Liver (tissue), 9 donors: ENCODE results near the gene BTAF1. TPM values are rescaled to one million over a fixed set of nuclear protein-coding genes. Genes with fewer than 3 reads are reported as not detected.

ENCODE experiments used
- DNase-seq: peaks from one replicate; pipeline ENCODE4 v3.0.0-alpha.2; 2017; ENCODE audit warnings: low spot score
- H3K27ac ChIP-seq, 2 donors: one replicate each; pipeline ENCODE4 v1.7.0; 2013; ENCODE audit warnings: inconsistent platforms in 2 of 2, low read length in 2 of 2, control low read depth in 1 of 2, low read depth in 1 of 2, mild to moderate bottlenecking in 1 of 2
- H3K27me3 ChIP-seq, 4 donors: one replicate each; pipeline versions ENCODE4 v1.6.1 to v1.7.0; 2013; ENCODE audit warnings: low read length in 3 of 4, inconsistent platforms in 1 of 4, mild to moderate bottlenecking in 1 of 4, moderate library complexity in 1 of 4; ENCODE audit not compliant: control insufficient read depth in 4 of 4, insufficient read depth in 4 of 4
- H3K36me3 ChIP-seq, 4 donors: one replicate each; pipeline versions ENCODE4 v1.6.1 to v1.7.0; 2013; ENCODE audit warnings: low read length in 3 of 4, mild to moderate bottlenecking in 3 of 4, low read depth in 1 of 4, moderate library complexity in 1 of 4; ENCODE audit not compliant: control insufficient read depth in 4 of 4, insufficient read depth in 3 of 4
- H3K4me1 ChIP-seq, 4 donors: one replicate each; pipeline versions ENCODE4 v1.6.1 to v1.7.0; 2013; ENCODE audit warnings: low read length in 3 of 4, mild to moderate bottlenecking in 3 of 4, moderate library complexity in 1 of 4; ENCODE audit not compliant: control insufficient read depth in 4 of 4, insufficient read depth in 4 of 4
- H3K4me3 ChIP-seq, 3 donors: one replicate each; pipeline versions ENCODE4 v1.6.1 to v1.7.0; 2013; ENCODE audit warnings: low read length in 3 of 3, control low read depth in 1 of 3, low read depth in 1 of 3, mild to moderate bottlenecking in 1 of 3
- H3K9ac ChIP-seq, 2 donors: one replicate each; pipeline ENCODE4 v1.7.0; 2013; ENCODE audit warnings: low read length in 2 of 2, mild to moderate bottlenecking in 2 of 2, moderate library complexity in 2 of 2, control low read depth in 1 of 2, low read depth in 1 of 2
- H3K9me3 ChIP-seq, 4 donors: one replicate each; pipeline versions ENCODE4 v1.6.1 to v1.7.0; 2013; ENCODE audit warnings: low read length in 3 of 4; ENCODE audit not compliant: control insufficient read depth in 4 of 4
- ATF3 ChIP-seq: IDR thresholded peaks from 2 replicates; pipeline ENCODE4 v1.6.1; 2016; ENCODE audit warnings: antibody characterized with exemption
- CTCF ChIP-seq: fragments of 150-350 bp; IDR thresholded peaks from 2 replicates; pipeline ENCODE4 v1.5.1; 2017; ENCODE audit warnings: improper control_type of control experiment, low read depth, low read length; ENCODE audit not compliant: missing input control
- EGR1 ChIP-seq, 2 donors: IDR thresholded peaks; 2 replicates each; pipeline ENCODE4 v1.6.1; 2016 to 2018; ENCODE audit warnings: antibody characterized with exemption in 2 of 2, low read depth in 2 of 2
- FOXA1 ChIP-seq: IDR thresholded peaks from 2 replicates; pipeline ENCODE4 v1.6.1; 2016; ENCODE audit warnings: antibody characterized with exemption
- FOXA2 ChIP-seq: IDR thresholded peaks from 2 replicates; pipeline ENCODE4 v1.6.1; 2016; ENCODE audit warnings: antibody characterized with exemption
- HNF4A ChIP-seq, 2 donors: conservative IDR thresholded peaks; 2 replicates each; pipeline ENCODE4 v1.6.1; 2016; ENCODE audit warnings: antibody characterized with exemption in 2 of 2, mild to moderate bottlenecking in 2 of 2
- HNF4G ChIP-seq: IDR thresholded peaks from 2 replicates; pipeline ENCODE4 v1.6.1; 2016; ENCODE audit warnings: antibody characterized with exemption
- JUND ChIP-seq, 2 donors: IDR thresholded peaks; 2 replicates each; pipeline ENCODE4 v1.6.1; 2016; ENCODE audit warnings: antibody characterized with exemption in 2 of 2
- NR2F2 ChIP-seq: IDR thresholded peaks from 2 replicates; pipeline ENCODE4 v1.6.1; 2016; ENCODE audit warnings: antibody characterized with exemption
- RAD21 ChIP-seq, 2 donors: IDR thresholded peaks; 2 replicates each; pipeline ENCODE4 v1.6.1; 2016; ENCODE audit warnings: antibody characterized with exemption in 2 of 2, mild to moderate bottlenecking in 2 of 2
- REST ChIP-seq: IDR thresholded peaks from 2 replicates; pipeline ENCODE4 v1.6.1; 2016; ENCODE audit warnings: antibody characterized with exemption, mild to moderate bottlenecking
- RXRA ChIP-seq, 2 donors: IDR thresholded peaks; 2 replicates each; pipeline ENCODE4 v1.6.1; 2017 to 2018; ENCODE audit warnings: antibody characterized with exemption in 2 of 2, mild to moderate bottlenecking in 1 of 2
- SP1 ChIP-seq: IDR thresholded peaks from 2 replicates; pipeline ENCODE4 v1.6.1; 2018; ENCODE audit warnings: antibody characterized with exemption, mild to moderate bottlenecking
- TAF1 ChIP-seq: conservative IDR thresholded peaks from 2 replicates; pipeline ENCODE4 v1.6.1; 2016; ENCODE audit warnings: antibody characterized with exemption, mild to moderate bottlenecking
- YY1 ChIP-seq: IDR thresholded peaks from 2 replicates; pipeline ENCODE4 v1.6.1; 2016; ENCODE audit warnings: antibody characterized with exemption, mild to moderate bottlenecking
- ZBTB33 ChIP-seq: IDR thresholded peaks from 2 replicates; pipeline ENCODE4 v1.6.1; 2016; ENCODE audit warnings: antibody characterized with exemption
- WGBS: extraction: QIAGEN DNeasy Blood & Tissue Kit; methylation state at CpG from one replicate; pipeline ENCODE4 v1.1.7; 2013; 5-methylcytosine and 5-hydroxymethylcytosine counted together
- polyA plus RNA-seq, 2 donors: library from polyadenylated mRNA; stranded (reverse) in 1 of 2; unstranded in 1 of 2; fragments of 200-250 nt in 1 of 2; fragments of >200 nt in 1 of 2; fragmentation: Nextera tagmentation in 1 of 2; extraction: Ambion mirVana in 1 of 2; gene quantifications; one replicate each; pipeline versions ENCODE4 v1.2.1 to v1.2.3, GENCODE V29; 2013 to 2015
- total RNA-seq, 2 donors: library from RNA; depleted of rRNA; stranded (reverse); fragments of >200 nt; gene quantifications; one replicate each; pipeline ENCODE4 v1.2.3, GENCODE V29; 2014
- TF ChIP-seq, protein P1 (sequence below): IDR thresholded peaks from 2 replicates; pipeline ENCODE4 v1.6.1; 2016; ENCODE audit warnings: antibody characterized with exemption
- donor health status: healthy.
- donor health status: healthy.
- donor health status: healthy.
- donor health status: healthy.
- donor health status: healthy.

The BTAF1 gene
- total and polyA plus RNA-seq, 4 donors, result 5.9 to 49.6 (median 18.0) TPM

- TF ChIP-seq REST (no peak), RAD21 (IDR thresholded peaks at IDR 0.05) (no peak)
Measured at GRCh38 chr10:92005978-92006377, 82.4 kb downstream of the BTAF1 start (continued).

- peaks cover under 1 to 35% (median 20%) of the 10 kb centered on the region in 4 donors for H3K36me3 ChIP-seq
- 100% methylated on average over 1 of the region's 1 CpG for WGBS
Measured at GRCh38 chr10:92009445-92009844, 85.9 kb downstream of the BTAF1 start.

More at GRCh38 chr10:92009445-92009844, 85.9 kb downstream of the BTAF1 start:
- no peak overlapping the region for H3K27ac ChIP-seq
- H3K27me3 ChIP-seq, result no peaks in the 10 kb centered on the region
- no peak overlapping the region for H3K9ac ChIP-seq
- no peak for DNase-seq
- no peaks in the 10 kb centered on the region for H3K9me3 ChIP-seq
- H3K4me3 ChIP-seq, result no peak overlapping the region
- no peak for TF ChIP-seq HNF4G
- TF ChIP-seq FOXA1, result no peak
- TF ChIP-seq REST, result no peak
- no peak for TF ChIP-seq SP1
- TF ChIP-seq ATF3, result no peak
- TF ChIP-seq HNF4A (conservative IDR thresholded peaks at IDR 0.05), result no peak
- TF ChIP-seq TAF1, result no peak
- no peak for TF ChIP-seq EGR1 (IDR thresholded peaks at IDR 0.05; ENCODE audit: low read depth in 2 of 2)
- TF ChIP-seq RXRA (IDR thresholded peaks at IDR 0.05), result no peak
- no peak for TF ChIP-seq RAD21 (IDR thresholded peaks at IDR 0.05)
- TF ChIP-seq CTCF, result no peak
- no peak for TF ChIP-seq JUND (IDR thresholded peaks at IDR 0.05)
- TF ChIP-seq ZBTB33, result no peak
- no peak for TF ChIP-seq NR2F2
- TF ChIP-seq FOXA2, result no peak
- TF ChIP-seq, protein P1, sequence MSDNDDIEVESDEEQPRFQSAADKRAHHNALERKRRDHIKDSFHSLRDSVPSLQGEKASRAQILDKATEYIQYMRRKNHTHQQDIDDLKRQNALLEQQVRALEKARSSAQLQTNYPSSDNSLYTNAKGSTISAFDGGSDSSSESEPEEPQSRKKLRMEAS, result no peak
- TF ChIP-seq YY1, result no peak
- no peaks in the 10 kb centered on the region for H3K4me1 ChIP-seq
